Measurements from ENCODE around the gene RTEL1. TPM values are rescaled to one million over a fixed set of nuclear protein-coding genes. Genes with fewer than 3 reads are reported as not detected.

RTEL1 gene
- total RNA-seq, 2 donors from 2014 or later, result 4.8 to 9.2 TPM

DNA sequence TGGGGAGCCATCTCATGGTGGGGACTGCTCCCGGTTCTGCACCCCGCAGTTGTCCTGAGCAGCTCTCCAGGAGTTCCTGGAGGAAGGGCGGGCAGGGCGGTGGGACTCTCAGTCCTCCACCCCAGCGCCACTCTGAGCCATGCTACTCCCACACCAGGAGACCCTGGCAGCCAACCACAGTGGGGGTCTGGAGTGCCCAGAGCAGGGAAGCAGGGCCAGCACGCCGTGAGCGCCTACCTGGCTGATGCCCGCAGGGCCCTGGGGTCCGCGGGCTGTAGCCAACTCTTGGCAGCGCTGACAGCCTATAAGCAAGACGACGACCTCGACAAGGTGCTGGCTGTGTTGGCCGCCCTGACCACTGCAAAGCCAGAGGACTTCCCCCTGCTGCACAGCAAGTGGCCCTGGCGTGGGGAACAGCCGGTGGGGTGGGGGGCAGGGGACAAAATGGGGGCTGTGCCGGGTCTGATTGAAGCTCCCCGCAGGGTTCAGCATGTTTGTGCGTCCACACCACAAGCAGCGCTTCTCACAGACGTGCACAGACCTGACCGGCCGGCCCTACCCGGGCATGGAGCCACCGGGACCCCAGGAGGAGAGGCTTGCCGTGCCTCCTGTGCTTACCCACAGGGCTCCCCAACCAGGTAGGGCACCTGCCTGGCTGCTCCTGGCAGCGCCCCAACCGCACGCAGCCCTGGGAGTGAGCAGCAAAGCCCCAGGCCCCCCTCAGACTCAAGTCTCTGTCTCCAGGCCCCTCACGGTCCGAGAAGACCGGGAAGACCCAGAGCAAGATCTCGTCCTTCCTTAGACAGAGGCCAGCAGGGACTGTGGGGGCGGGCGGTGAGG is 36.7 kb downstream of the RTEL1 start:
- no peak overlapping the region for H3K4me3 ChIP-seq
- no peak overlapping the region for H3K27ac ChIP-seq
- no peak for DNase-seq (ENCODE audit: low spot score)
- peaks cover 14% of the 10 kb centered on the region for H3K36me3 ChIP-seq
- H3K27me3 ChIP-seq, result no peaks in the 10 kb centered on the region
- no peaks in the 10 kb centered on the region for H3K9me3 ChIP-seq
- TF ChIP-seq, protein P1, sequence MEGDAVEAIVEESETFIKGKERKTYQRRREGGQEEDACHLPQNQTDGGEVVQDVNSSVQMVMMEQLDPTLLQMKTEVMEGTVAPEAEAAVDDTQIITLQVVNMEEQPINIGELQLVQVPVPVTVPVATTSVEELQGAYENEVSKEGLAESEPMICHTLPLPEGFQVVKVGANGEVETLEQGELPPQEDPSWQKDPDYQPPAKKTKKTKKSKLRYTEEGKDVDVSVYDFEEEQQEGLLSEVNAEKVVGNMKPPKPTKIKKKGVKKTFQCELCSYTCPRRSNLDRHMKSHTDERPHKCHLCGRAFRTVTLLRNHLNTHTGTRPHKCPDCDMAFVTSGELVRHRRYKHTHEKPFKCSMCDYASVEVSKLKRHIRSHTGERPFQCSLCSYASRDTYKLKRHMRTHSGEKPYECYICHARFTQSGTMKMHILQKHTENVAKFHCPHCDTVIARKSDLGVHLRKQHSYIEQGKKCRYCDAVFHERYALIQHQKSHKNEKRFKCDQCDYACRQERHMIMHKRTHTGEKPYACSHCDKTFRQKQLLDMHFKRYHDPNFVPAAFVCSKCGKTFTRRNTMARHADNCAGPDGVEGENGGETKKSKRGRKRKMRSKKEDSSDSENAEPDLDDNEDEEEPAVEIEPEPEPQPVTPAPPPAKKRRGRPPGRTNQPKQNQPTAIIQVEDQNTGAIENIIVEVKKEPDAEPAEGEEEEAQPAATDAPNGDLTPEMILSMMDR (IDR thresholded peaks at IDR 0.05), result no peak
- H3K4me1 ChIP-seq, result peaks cover 0 to 49% of the 10 kb centered on the region in 2 donors

DNA sequence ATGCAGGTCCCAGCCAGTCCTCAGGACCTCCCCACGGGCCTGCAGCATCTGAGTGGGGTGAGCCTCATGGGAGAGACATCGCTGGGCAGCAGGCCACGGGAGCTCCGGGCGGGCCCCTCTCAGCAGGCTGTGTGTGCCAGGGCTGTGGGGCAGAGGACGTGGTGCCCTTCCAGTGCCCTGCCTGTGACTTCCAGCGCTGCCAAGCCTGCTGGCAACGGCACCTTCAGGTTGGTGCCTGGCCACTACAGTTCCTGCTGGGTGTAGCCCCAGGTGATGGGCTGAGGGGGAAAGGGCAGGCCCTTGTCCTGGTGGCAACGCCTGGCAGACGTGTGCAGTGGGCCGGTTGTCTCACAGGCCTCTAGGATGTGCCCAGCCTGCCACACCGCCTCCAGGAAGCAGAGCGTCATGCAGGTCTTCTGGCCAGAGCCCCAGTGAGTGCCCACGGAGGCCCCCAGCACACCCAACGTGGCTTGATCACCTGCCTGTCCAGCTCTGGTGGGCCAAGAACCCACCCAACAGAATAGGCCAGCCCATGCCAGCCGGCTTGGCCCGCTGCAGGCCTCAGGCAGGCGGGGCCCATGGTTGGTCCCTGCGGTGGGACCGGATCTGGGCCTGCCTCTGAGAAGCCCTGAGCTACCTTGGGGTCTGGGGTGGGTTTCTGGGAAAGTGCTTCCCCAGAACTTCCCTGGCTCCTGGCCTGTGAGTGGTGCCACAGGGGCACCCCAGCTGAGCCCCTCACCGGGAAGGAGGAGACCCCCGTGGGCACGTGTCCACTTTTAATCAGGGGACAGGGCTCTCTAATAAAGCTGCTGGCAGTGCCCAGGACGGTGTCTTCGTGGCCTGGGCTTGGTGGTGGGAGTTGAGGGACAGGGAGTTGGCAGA is 37.6 kb downstream of the RTEL1 start:
- Histone ChIP-seq H3K27me3 (no peaks in the 10 kb centered on the region), H3K27ac (peak overlapping the region; percentile 53 to 61), H3K4me1 (peaks cover 0 to 52% of the 10 kb centered on the region in 2 donors), H3K9me3 (no peaks in the 10 kb centered on the region), H3K4me3 (no peak overlapping the region), H3K36me3 (peaks cover 14% of the 10 kb centered on the region)
- TF ChIP-seq, protein P1 (IDR thresholded peaks at IDR 0.05), result no peak
- DNase-seq (ENCODE audit: low spot score), result no peak

DNA sequence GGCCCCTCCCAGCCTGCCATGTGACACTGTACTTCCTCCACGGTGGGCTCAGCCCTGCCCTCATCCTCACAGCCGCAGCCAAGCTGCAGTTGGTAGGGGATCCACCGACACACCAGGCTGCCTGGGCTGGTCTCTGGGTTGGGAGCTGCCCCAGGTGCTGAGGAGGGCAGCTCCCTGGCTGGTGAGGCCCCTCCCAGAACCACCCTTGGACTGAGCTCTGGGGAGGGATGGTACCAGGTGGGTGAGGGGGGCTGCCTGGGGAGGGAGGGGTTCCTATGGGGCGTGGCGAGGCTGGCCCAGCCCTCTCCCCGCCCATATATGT is 38.2 kb downstream of the RTEL1 start:
- Histone ChIP-seq H3K9me3 (no peaks in the 10 kb centered on the region), H3K36me3 (peaks cover 14% of the 10 kb centered on the region), H3K27me3 (no peaks in the 10 kb centered on the region), H3K4me1 (peaks cover 0 to 52% of the 10 kb centered on the region in 2 donors), H3K4me3 (peak overlapping the region in 1 of 2 donors; percentile 37), H3K27ac (peak overlapping the region; percentile 53 to 61)
- TF ChIP-seq, protein P1 (IDR thresholded peaks at IDR 0.05), result no peak
- no peak for DNase-seq (ENCODE audit: low spot score)

DNA sequence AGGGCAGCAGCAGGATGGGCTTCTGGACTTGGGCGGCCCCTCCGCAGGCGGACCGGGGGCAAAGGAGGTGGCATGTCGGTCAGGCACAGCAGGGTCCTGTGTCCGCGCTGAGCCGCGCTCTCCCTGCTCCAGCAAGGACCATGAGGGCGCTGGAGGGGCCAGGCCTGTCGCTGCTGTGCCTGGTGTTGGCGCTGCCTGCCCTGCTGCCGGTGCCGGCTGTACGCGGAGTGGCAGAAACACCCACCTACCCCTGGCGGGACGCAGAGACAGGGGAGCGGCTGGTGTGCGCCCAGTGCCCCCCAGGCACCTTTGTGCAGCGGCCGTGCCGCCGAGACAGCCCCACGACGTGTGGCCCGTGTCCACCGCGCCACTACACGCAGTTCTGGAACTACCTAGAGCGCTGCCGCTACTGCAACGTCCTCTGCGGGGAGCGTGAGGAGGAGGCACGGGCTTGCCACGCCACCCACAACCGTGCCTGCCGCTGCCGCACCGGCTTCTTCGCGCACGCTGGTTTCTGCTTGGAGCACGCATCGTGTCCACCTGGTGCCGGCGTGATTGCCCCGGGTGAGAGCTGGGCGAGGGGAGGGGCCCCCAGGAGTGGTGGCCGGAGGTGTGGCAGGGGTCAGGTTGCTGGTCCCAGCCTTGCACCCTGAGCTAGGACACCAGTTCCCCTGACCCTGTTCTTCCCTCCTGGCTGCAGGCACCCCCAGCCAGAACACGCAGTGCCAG is 38.7 kb downstream of the RTEL1 start, which contains the start of gene TNFRSF6B:
TNFRSF6B (plus strand) TSS at position 25 of the 729 bp plus-strand sequence; CDS start at position 141, 116 bp downstream.
- Histone ChIP-seq H3K27ac (peak within 1 kb of the TSS; percentile 53 to 61), H3K27me3 (no peaks in the 10 kb centered on the region), H3K36me3 (peaks cover 14% of the 10 kb centered on the region), H3K9me3 (no peaks in the 10 kb centered on the region), H3K4me3 (peak within 1 kb of the TSS in 1 of 2 donors; percentile 37), H3K4me1 (peaks cover 0 to 52% of the 10 kb centered on the region in 2 donors)
- TF ChIP-seq, protein P1 (IDR thresholded peaks at IDR 0.05), result no peak
- no peak for DNase-seq (ENCODE audit: low spot score)

- H3K9me3 ChIP-seq, result no peaks in the 10 kb centered on the region
- H3K36me3 ChIP-seq, result peaks cover 14% of the 10 kb centered on the region
- H3K4me1 ChIP-seq, result peaks cover 0 to 52% of the 10 kb centered on the region in 2 donors
- H3K4me3 ChIP-seq, result peak overlapping the region in 1 of 2 donors; percentile 37
- no peak for DNase-seq (ENCODE audit: low spot score)
- no peaks in the 10 kb centered on the region for H3K27me3 ChIP-seq
- H3K27ac ChIP-seq, result peak overlapping the region in 1 of 2 donors; percentile 53
- TF ChIP-seq, protein P1 (IDR thresholded peaks at IDR 0.05), result no peak
These were observed 39.3 kb downstream of the RTEL1 start for GRCh38 chr20:63697357-63697867.

All from right atrium auricular region (tissue), 2 donors.